ENCODE results near the gene TM4SF18. TPM values are rescaled to one million over a fixed set of nuclear protein-coding genes. Genes with fewer than 3 reads are reported as not detected.

Gene TM4SF18
- total and polyA plus RNA-seq, 4 experiments from 2014 or later: not detected

GRCh38 chr3:149332771-149333170 lies 665 bp downstream of the TM4SF18 start:
- no peak overlapping the region for H3K27ac Mint-ChIP-seq
- H3K36me3 ChIP-seq (ENCODE audit: insufficient read depth, low read length): no peaks in the 10 kb centered on the region
- POLR2A ChIA-PET (ENCODE audit: partially characterized antibody): no interaction called here
- intact Hi-C loops (cut with micrococcal nuclease): no loop called here
- CTCF ChIA-PET (ENCODE audit: partially characterized antibody): interaction anchor here (1.0 to 1.6 kb wide), 3 partner anchors 11 to 213 kb away, joined by 4 to 7 read pairs (median 5); no protein-coding TSS in a partner anchor
- H3K27ac ChIP-seq (ENCODE audit: low read depth, low read length): no peak overlapping the region
- no peaks in the 10 kb centered on the region for H3K9me3 ChIP-seq (ENCODE audit: control insufficient read depth in 1 of 2, low read length in 2 of 2)
- no peak for DNase-seq
- no peaks in the 10 kb centered on the region for H3K36me3 Mint-ChIP-seq
- H3K4me3 ChIP-seq (ENCODE audit: low read length in 2 of 2): no peak overlapping the region
- H3K4me3 Mint-ChIP-seq: no peak overlapping the region
- H3K9me3 Mint-ChIP-seq: no peaks in the 10 kb centered on the region
- no peaks in the 10 kb centered on the region for H3K27me3 ChIP-seq (ENCODE audit: insufficient read depth, low read length)
- H3K4me1 Mint-ChIP-seq: no peaks in the 10 kb centered on the region
- no peaks in the 10 kb centered on the region for H3K4me1 ChIP-seq (ENCODE audit: insufficient read depth, low read length)
- H3K27me3 Mint-ChIP-seq: peaks cover 0 to 5% of the 10 kb centered on the region in 2 donors

GRCh38 chr3:149332227-149332765 lies 1.1 kb downstream of the TM4SF18 start:
- CTCF ChIA-PET (ENCODE audit: partially characterized antibody): interaction anchor here (1.0 to 1.6 kb wide), 3 partner anchors 12 to 213 kb away, joined by 4 to 7 read pairs (median 5); no protein-coding TSS in a partner anchor
- H3K27ac Mint-ChIP-seq: no peak overlapping the region
- H3K27ac ChIP-seq (ENCODE audit: low read depth, low read length): no peak overlapping the region
- H3K9me3 ChIP-seq (ENCODE audit: control insufficient read depth in 1 of 2, low read length in 2 of 2): no peaks in the 10 kb centered on the region
- H3K27me3 ChIP-seq (ENCODE audit: insufficient read depth, low read length): no peaks in the 10 kb centered on the region
- no peaks in the 10 kb centered on the region for H3K9me3 Mint-ChIP-seq
- no peaks in the 10 kb centered on the region for H3K4me1 ChIP-seq (ENCODE audit: insufficient read depth, low read length)
- H3K4me1 Mint-ChIP-seq: no peaks in the 10 kb centered on the region
- H3K36me3 ChIP-seq (ENCODE audit: insufficient read depth, low read length): no peaks in the 10 kb centered on the region
- H3K27me3 Mint-ChIP-seq: peaks cover 0 to 2% of the 10 kb centered on the region in 2 donors
- no peak overlapping the region for H3K4me3 ChIP-seq (ENCODE audit: low read length in 2 of 2)
- no peak overlapping the region for H3K4me3 Mint-ChIP-seq
- POLR2A ChIA-PET (ENCODE audit: partially characterized antibody): no interaction called here
- intact Hi-C loops (cut with micrococcal nuclease): no loop called here
- H3K36me3 Mint-ChIP-seq: no peaks in the 10 kb centered on the region
- no peak for DNase-seq

GRCh38 chr3:149331396-149331795 lies 2.0 kb downstream of the TM4SF18 start:
- H3K9me3 Mint-ChIP-seq: no peaks in the 10 kb centered on the region
- CTCF ChIA-PET (ENCODE audit: partially characterized antibody): no interaction called here
- Histone ChIP-seq H3K36me3 (ENCODE audit: insufficient read depth, low read length) (no peaks in the 10 kb centered on the region), H3K4me1 (ENCODE audit: insufficient read depth, low read length) (no peaks in the 10 kb centered on the region), H3K9me3 (ENCODE audit: control insufficient read depth in 1 of 2, low read length in 2 of 2) (no peaks in the 10 kb centered on the region), H3K4me3 (ENCODE audit: low read length in 2 of 2) (no peak overlapping the region), H3K27me3 (ENCODE audit: insufficient read depth, low read length) (no peaks in the 10 kb centered on the region), H3K27ac (ENCODE audit: low read depth, low read length) (no peak overlapping the region)
- H3K27ac Mint-ChIP-seq: no peak overlapping the region
- POLR2A ChIA-PET (ENCODE audit: partially characterized antibody): no interaction called here
- no peaks in the 10 kb centered on the region for H3K4me1 Mint-ChIP-seq
- intact Hi-C loops (cut with micrococcal nuclease): no loop called here
- H3K4me3 Mint-ChIP-seq: no peak overlapping the region
- no peaks in the 10 kb centered on the region for H3K36me3 Mint-ChIP-seq
- DNase-seq: no peak
- H3K27me3 Mint-ChIP-seq: peaks cover 0 to 4% of the 10 kb centered on the region in 2 donors

GRCh38 chr3:149330609-149331331 lies 2.7 kb downstream of the TM4SF18 start:
- no peak overlapping the region for H3K27ac ChIP-seq (ENCODE audit: low read depth, low read length)
- Mint-ChIP-seq H3K27ac (no peak overlapping the region), H3K36me3 (no peaks in the 10 kb centered on the region), H3K4me1 (no peaks in the 10 kb centered on the region), H3K27me3 (peaks cover 0 to 4% of the 10 kb centered on the region in 2 donors), H3K4me3 (no peak overlapping the region), H3K9me3 (no peaks in the 10 kb centered on the region)
- POLR2A ChIA-PET (ENCODE audit: partially characterized antibody): no interaction called here
- H3K4me1 ChIP-seq (ENCODE audit: insufficient read depth, low read length): no peaks in the 10 kb centered on the region
- H3K27me3 ChIP-seq (ENCODE audit: insufficient read depth, low read length): no peaks in the 10 kb centered on the region
- no peak for DNase-seq
- intact Hi-C loops (cut with micrococcal nuclease): no loop called here
- H3K4me3 ChIP-seq (ENCODE audit: low read length in 2 of 2): no peak overlapping the region
- H3K9me3 ChIP-seq (ENCODE audit: control insufficient read depth in 1 of 2, low read length in 2 of 2): no peaks in the 10 kb centered on the region
- CTCF ChIA-PET (ENCODE audit: partially characterized antibody): no interaction called here
- H3K36me3 ChIP-seq (ENCODE audit: insufficient read depth, low read length): no peaks in the 10 kb centered on the region

GRCh38 chr3:149327156-149327555 lies 6.3 kb downstream of the TM4SF18 start:
- no peaks in the 10 kb centered on the region for H3K27me3 ChIP-seq (ENCODE audit: insufficient read depth, low read length)
- Mint-ChIP-seq H3K4me3 (no peak overlapping the region), H3K4me1 (no peaks in the 10 kb centered on the region), H3K9me3 (no peaks in the 10 kb centered on the region), H3K27ac (no peak overlapping the region), H3K27me3 (peaks cover 4% of the 10 kb centered on the region in 2 donors), H3K36me3 (no peaks in the 10 kb centered on the region)
- no peaks in the 10 kb centered on the region for H3K9me3 ChIP-seq (ENCODE audit: control insufficient read depth in 1 of 2, low read length in 2 of 2)
- POLR2A ChIA-PET (ENCODE audit: partially characterized antibody): no interaction called here
- no peaks in the 10 kb centered on the region for H3K36me3 ChIP-seq (ENCODE audit: insufficient read depth, low read length)
- intact Hi-C loops (cut with micrococcal nuclease): no loop called here
- no peak overlapping the region for H3K4me3 ChIP-seq (ENCODE audit: low read length in 2 of 2)
- DNase-seq: no peak
- H3K27ac ChIP-seq (ENCODE audit: low read depth, low read length): no peak overlapping the region
- H3K4me1 ChIP-seq (ENCODE audit: insufficient read depth, low read length): no peaks in the 10 kb centered on the region
- CTCF ChIA-PET (ENCODE audit: partially characterized antibody): interaction anchor here (0.7 to 0.8 kb wide), 2 partner anchors 9 to 23 kb away, joined by 3 read pairs; no protein-coding TSS in a partner anchor

GRCh38 chr3:149325581-149325980 lies 7.9 kb downstream of the TM4SF18 start:
- H3K27me3 ChIP-seq (ENCODE audit: insufficient read depth, low read length): no peaks in the 10 kb centered on the region
- no peak overlapping the region for H3K4me3 ChIP-seq (ENCODE audit: low read length in 2 of 2)
- Mint-ChIP-seq H3K9me3 (no peaks in the 10 kb centered on the region), H3K27me3 (peaks cover 4% of the 10 kb centered on the region in 2 donors), H3K4me1 (no peaks in the 10 kb centered on the region), H3K27ac (no peak overlapping the region), H3K4me3 (no peak overlapping the region), H3K36me3 (no peaks in the 10 kb centered on the region)
- ChIA-PET POLR2A (ENCODE audit: partially characterized antibody) (no interaction called here), CTCF (ENCODE audit: partially characterized antibody) (no interaction called here)
- no peaks in the 10 kb centered on the region for H3K4me1 ChIP-seq (ENCODE audit: insufficient read depth, low read length)
- H3K9me3 ChIP-seq (ENCODE audit: control insufficient read depth in 1 of 2, low read length in 2 of 2): no peaks in the 10 kb centered on the region
- no peak overlapping the region for H3K27ac ChIP-seq (ENCODE audit: low read depth, low read length)
- no peak for DNase-seq
- no peaks in the 10 kb centered on the region for H3K36me3 ChIP-seq (ENCODE audit: insufficient read depth, low read length)
- intact Hi-C loops (cut with micrococcal nuclease): no loop called here

- Histone ChIP-seq H3K4me1 (ENCODE audit: insufficient read depth, low read length) (no peaks in the 10 kb centered on the region), H3K36me3 (ENCODE audit: insufficient read depth, low read length) (no peaks in the 10 kb centered on the region), H3K27ac (ENCODE audit: low read depth, low read length) (no peak overlapping the region), H3K4me3 (ENCODE audit: low read length in 2 of 2) (no peak overlapping the region), H3K9me3 (ENCODE audit: control insufficient read depth in 1 of 2, low read length in 2 of 2) (no peaks in the 10 kb centered on the region), H3K27me3 (ENCODE audit: insufficient read depth, low read length) (no peaks in the 10 kb centered on the region)
- H3K9me3 Mint-ChIP-seq: no peaks in the 10 kb centered on the region
- CTCF ChIA-PET (ENCODE audit: partially characterized antibody): interaction anchor here (0.7 to 0.9 kb wide), 2 partner anchors 50 to 52 kb away, joined by 3 to 4 read pairs; no protein-coding TSS in a partner anchor
- POLR2A ChIA-PET (ENCODE audit: partially characterized antibody): no interaction called here
- no peak for DNase-seq
- no peaks in the 10 kb centered on the region for H3K4me1 Mint-ChIP-seq
- H3K4me3 Mint-ChIP-seq: no peak overlapping the region
- no peaks in the 10 kb centered on the region for H3K36me3 Mint-ChIP-seq
- no peak overlapping the region for H3K27ac Mint-ChIP-seq
- peaks cover 2 to 4% of the 10 kb centered on the region in 2 donors for H3K27me3 Mint-ChIP-seq
- intact Hi-C loops (cut with micrococcal nuclease): no loop called here
Measured at GRCh38 chr3:149324332-149324731, 9.1 kb downstream of the TM4SF18 start.

All from CD4-positive, alpha-beta memory T cell (primary cell).